HepG2 (cell line): ENCODE results near the gene SIN3A. TPM values are rescaled to one million over a fixed set of nuclear protein-coding genes. Genes with fewer than 3 reads are reported as not detected.

Experiments
- BRD4 ChIP-seq: sonication (generic); formaldehyde crosslinking; IDR thresholded peaks from 2 replicates; pipeline ENCODE4 v1.4.0; 2020; ENCODE audit warnings: missing genetic modification reagents
- HOXA3 ChIP-seq: sonication (generic); formaldehyde crosslinking; IDR thresholded peaks from 2 replicates; pipeline ENCODE4 v1.5.0; 2020; ENCODE audit warnings: missing genetic modification reagents
- JARID2 ChIP-seq: sonication (generic); formaldehyde crosslinking; IDR thresholded peaks from 2 replicates; pipeline ENCODE4 v1.8.1; 2023; ENCODE audit warnings: missing genetic modification reagents, inconsistent platforms; ENCODE audit not compliant: insufficient replicate concordance
- KLF9 ChIP-seq: IDR thresholded peaks from 2 replicates; pipeline ENCODE4 v1.6.1; 2016; ENCODE audit warnings: low read depth
- RFX5 ChIP-seq: IDR thresholded peaks from 2 replicates; pipeline ENCODE4 v1.6.1; 2011; ENCODE audit warnings: low read depth, low read length, improper control_type of control experiment
- SAFB2 ChIP-seq: sonication (generic); formaldehyde crosslinking; IDR thresholded peaks from 2 replicates; pipeline ENCODE4 v1.5.1; 2020; ENCODE audit warnings: missing genetic modification reagents, low read depth, mild to moderate bottlenecking, borderline replicate concordance
- SNAPC2 ChIP-seq: sonication (generic); formaldehyde crosslinking; IDR thresholded peaks from 2 replicates; pipeline ENCODE4 v1.8.1; 2022; ENCODE audit warnings: mild to moderate bottlenecking, missing genetic modification reagents
- SP2 ChIP-seq: sonication (generic); formaldehyde crosslinking; IDR thresholded peaks from 2 replicates; pipeline ENCODE4 v1.5.1; 2020; ENCODE audit warnings: mild to moderate bottlenecking, missing genetic modification reagents
- ZFP37 ChIP-seq: sonication (generic); formaldehyde crosslinking; IDR thresholded peaks from 2 replicates; pipeline ENCODE4 v1.4.0; 2020; ENCODE audit warnings: missing genetic modification reagents, borderline replicate concordance
- ZMYM3 ChIP-seq: sonication (generic); formaldehyde crosslinking; IDR thresholded peaks from 2 replicates; pipeline ENCODE4 v1.5.1; 2020; ENCODE audit warnings: mild to moderate bottlenecking, missing genetic modification reagents
- ZNF205 ChIP-seq: IDR thresholded peaks from 2 replicates; pipeline ENCODE4 v1.6.1; 2018; ENCODE audit warnings: missing biosample characterization, missing genetic modification reagents
- ZNF337 ChIP-seq: sonication (generic); formaldehyde crosslinking; IDR thresholded peaks from 2 replicates; pipeline ENCODE4 v1.5.1; 2020; ENCODE audit warnings: missing genetic modification reagents, low read depth, mild to moderate bottlenecking, borderline replicate concordance
- ZNF562 ChIP-seq: sonication (generic); formaldehyde crosslinking; IDR thresholded peaks from 2 replicates; pipeline ENCODE4 v1.8.0; 2022; ENCODE audit warnings: missing genetic modification reagents, borderline replicate concordance
- ZNF678 ChIP-seq: sonication (generic); formaldehyde crosslinking; IDR thresholded peaks from 2 replicates; pipeline ENCODE4 v1.4.0; 2020; ENCODE audit warnings: mild to moderate bottlenecking, missing genetic modification reagents
- ZNF737 ChIP-seq: sonication (generic); formaldehyde crosslinking; IDR thresholded peaks from 2 replicates; pipeline ENCODE4 v1.5.0; 2020; ENCODE audit warnings: missing genetic modification reagents, mild to moderate bottlenecking, borderline replicate concordance
- polyA plus RNA-seq, 8 experiments: library from polyadenylated mRNA; depleted of rRNA in 3 of 8; stranded (reverse) in 7 of 8; unstranded in 1 of 8; fragments of >200 nt; fragmentation: Illumina TruSeq in 4 of 8; extraction: Trizol in 4 of 8; gene quantifications; 2 replicates each; pipeline versions ENCODE4 v1.2.1 to v1.2.3, GENCODE V29; 2011 to 2016; ENCODE audit warnings: low read depth in 4 of 8, missing spikeins in 1 of 8, mixed read lengths in 1 of 8; ENCODE audit not compliant: insufficient read depth in 1 of 8
- total RNA-seq, 5 experiments: library from RNA; depleted of rRNA; stranded (reverse); fragments of >200 nt; fragmentation: Illumina TruSeq; extraction: Trizol; gene quantifications; 2 replicates each; pipeline ENCODE4 v1.2.3, GENCODE V29; 2016; ENCODE audit warnings: low read depth in 1 of 5
- TF ChIP-seq, protein P1 (sequence below): sonication (generic); formaldehyde crosslinking; IDR thresholded peaks from 2 replicates; pipeline ENCODE4 v1.5.0; 2020; ENCODE audit warnings: missing genetic modification reagents, mild to moderate bottlenecking, borderline replicate concordance
- TF ChIP-seq, protein P2 (sequence below): sonication (generic); formaldehyde crosslinking; IDR thresholded peaks from 2 replicates; pipeline ENCODE4 v1.4.0; 2020; ENCODE audit warnings: missing genetic modification reagents
- TF ChIP-seq, protein P3 (sequence below): sonication (generic); formaldehyde crosslinking; IDR thresholded peaks from 2 replicates; pipeline ENCODE4 v1.5.0; 2020; ENCODE audit warnings: missing genetic modification reagents
- TF ChIP-seq, protein P4 (sequence below): sonication (generic); formaldehyde crosslinking; IDR thresholded peaks from 2 replicates; pipeline ENCODE4 v1.4.0; 2020; ENCODE audit warnings: missing genetic modification reagents, mild to moderate bottlenecking, borderline replicate concordance
- TF ChIP-seq, protein P5 (sequence below): sonication (generic); formaldehyde crosslinking; IDR thresholded peaks from 2 replicates; pipeline ENCODE4 v1.8.1; 2023; ENCODE audit warnings: mild to moderate bottlenecking, moderate library complexity, missing genetic modification reagents
- TF ChIP-seq, protein P6 (sequence below): sonication (generic); formaldehyde crosslinking; IDR thresholded peaks from 2 replicates; pipeline ENCODE4 v1.8.1; 2023; ENCODE audit warnings: missing genetic modification reagents, mild to moderate bottlenecking, borderline replicate concordance

SIN3A gene
- total and polyA plus RNA-seq, 2 of the 13 experiments (the other 11 are each of a cell fraction or from before 2014, with no cell fraction given), result 16.1 to 28.1 TPM

DNA sequence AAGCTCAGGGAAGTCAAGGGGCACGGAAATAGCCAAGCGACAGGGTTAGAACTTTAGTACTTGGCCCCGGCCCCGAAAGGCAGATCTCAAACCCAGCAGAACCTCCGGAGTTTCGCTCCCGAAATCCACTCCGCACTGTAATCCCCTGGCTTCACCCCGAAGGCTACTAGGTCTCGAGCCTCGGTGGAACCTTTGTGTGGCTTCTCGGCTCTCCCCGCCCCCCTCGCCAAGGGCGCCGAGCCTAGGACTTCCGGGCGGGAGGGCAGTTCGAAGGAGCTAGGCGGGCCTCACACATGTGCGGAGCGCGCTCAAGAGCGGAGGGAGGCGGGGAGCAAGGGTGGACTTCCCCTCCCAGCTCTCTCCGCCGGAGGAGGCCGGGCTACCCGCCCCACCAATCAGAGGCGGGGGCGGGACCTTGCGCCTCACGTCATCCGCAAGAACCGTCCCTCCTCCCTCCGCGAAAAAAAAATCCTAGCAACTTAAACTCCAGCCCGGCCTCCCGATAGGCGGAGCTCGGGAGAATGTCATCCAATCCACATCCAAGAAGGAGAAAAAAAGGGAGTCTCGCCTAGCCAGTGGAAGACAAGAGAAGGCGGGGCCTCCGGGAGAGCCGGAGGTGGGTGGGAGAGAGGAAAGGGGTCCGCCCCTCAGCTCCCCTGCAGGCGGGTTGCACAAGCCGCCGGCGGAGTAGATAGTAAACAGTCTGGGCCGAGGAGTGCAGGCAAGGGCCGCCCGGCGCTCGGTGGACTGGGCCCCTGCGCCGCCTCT is 2.4 kb upstream of the SIN3A start (continued):
- TF ChIP-seq, protein P1, sequence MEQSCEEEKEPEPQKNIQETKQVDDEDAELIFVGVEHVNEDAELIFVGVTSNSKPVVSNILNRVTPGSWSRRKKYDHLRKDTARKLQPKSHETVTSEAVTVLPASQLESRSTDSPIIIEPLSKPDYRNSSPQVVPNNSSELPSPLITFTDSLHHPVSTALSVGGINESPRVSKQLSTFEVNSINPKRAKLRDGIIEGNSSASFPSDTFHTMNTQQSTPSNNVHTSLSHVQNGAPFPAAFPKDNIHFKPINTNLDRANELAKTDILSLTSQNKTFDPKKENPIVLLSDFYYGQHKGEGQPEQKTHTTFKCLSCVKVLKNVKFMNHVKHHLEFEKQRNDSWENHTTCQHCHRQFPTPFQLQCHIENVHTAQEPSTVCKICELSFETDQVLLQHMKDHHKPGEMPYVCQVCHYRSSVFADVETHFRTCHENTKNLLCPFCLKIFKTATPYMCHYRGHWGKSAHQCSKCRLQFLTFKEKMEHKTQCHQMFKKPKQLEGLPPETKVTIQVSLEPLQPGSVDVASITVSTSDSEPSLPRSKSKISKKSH (CRISPR knock-in tag), result 0 out of 2 replicates have a peak, but pooled peaks have one; percentile 58
- TF ChIP-seq ZNF562 (CRISPR knock-in tag) (no peak), SAFB2 (CRISPR knock-in tag) (no peak), JARID2 (CRISPR knock-in tag) (no peak), RFX5 (peak; percentile 71), ZMYM3 (CRISPR knock-in tag) (0 out of 2 replicates have a peak, but pooled peaks have one; percentile 48), ZNF678 (no peak), ZNF205 (no peak; the same call in 1 of the 2 replicates), SP2 (CRISPR knock-in tag) (peak; percentile 85), SNAPC2 (peak; percentile 91; the same call in 1 of the 2 replicates), ZNF737 (CRISPR knock-in tag) (no peak), HOXA3 (CRISPR knock-in tag) (peak; percentile 65; the same call in 1 of the 2 replicates), KLF9 (CRISPR knock-in tag) (no peak; the same call in 1 of the 2 replicates), BRD4 (CRISPR knock-in tag) (0 out of 2 replicates have a peak, but pooled peaks have one; percentile 22), ZNF337 (CRISPR knock-in tag) (no peak), ZFP37 (CRISPR knock-in tag) (no peak)
- TF ChIP-seq, protein P2, sequence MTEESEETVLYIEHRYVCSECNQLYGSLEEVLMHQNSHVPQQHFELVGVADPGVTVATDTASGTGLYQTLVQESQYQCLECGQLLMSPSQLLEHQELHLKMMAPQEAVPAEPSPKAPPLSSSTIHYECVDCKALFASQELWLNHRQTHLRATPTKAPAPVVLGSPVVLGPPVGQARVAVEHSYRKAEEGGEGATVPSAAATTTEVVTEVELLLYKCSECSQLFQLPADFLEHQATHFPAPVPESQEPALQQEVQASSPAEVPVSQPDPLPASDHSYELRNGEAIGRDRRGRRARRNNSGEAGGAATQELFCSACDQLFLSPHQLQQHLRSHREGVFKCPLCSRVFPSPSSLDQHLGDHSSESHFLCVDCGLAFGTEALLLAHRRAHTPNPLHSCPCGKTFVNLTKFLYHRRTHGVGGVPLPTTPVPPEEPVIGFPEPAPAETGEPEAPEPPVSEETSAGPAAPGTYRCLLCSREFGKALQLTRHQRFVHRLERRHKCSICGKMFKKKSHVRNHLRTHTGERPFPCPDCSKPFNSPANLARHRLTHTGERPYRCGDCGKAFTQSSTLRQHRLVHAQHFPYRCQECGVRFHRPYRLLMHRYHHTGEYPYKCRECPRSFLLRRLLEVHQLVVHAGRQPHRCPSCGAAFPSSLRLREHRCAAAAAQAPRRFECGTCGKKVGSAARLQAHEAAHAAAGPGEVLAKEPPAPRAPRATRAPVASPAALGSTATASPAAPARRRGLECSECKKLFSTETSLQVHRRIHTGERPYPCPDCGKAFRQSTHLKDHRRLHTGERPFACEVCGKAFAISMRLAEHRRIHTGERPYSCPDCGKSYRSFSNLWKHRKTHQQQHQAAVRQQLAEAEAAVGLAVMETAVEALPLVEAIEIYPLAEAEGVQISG (CRISPR knock-in tag), result peak; percentile 82
- TF ChIP-seq, protein P3, sequence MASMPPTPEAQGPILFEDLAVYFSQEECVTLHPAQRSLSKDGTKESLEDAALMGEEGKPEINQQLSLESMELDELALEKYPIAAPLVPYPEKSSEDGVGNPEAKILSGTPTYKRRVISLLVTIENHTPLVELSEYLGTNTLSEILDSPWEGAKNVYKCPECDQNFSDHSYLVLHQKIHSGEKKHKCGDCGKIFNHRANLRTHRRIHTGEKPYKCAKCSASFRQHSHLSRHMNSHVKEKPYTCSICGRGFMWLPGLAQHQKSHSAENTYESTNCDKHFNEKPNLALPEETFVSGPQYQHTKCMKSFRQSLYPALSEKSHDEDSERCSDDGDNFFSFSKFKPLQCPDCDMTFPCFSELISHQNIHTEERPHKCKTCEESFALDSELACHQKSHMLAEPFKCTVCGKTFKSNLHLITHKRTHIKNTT (CRISPR knock-in tag), result no peak
- TF ChIP-seq, protein P4, sequence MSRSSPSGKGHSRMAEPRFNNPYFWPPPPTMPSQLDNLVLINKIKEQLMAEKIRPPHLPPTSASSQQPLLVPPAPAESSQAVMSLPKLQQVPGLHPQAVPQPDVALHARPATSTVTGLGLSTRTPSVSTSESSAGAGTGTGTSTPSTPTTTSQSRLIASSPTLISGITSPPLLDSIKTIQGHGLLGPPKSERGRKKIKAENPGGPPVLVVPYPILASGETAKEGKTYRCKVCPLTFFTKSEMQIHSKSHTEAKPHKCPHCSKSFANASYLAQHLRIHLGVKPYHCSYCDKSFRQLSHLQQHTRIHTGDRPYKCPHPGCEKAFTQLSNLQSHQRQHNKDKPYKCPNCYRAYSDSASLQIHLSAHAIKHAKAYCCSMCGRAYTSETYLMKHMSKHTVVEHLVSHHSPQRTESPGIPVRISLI (CRISPR knock-in tag), result peak; percentile 99
- TF ChIP-seq, protein P5, sequence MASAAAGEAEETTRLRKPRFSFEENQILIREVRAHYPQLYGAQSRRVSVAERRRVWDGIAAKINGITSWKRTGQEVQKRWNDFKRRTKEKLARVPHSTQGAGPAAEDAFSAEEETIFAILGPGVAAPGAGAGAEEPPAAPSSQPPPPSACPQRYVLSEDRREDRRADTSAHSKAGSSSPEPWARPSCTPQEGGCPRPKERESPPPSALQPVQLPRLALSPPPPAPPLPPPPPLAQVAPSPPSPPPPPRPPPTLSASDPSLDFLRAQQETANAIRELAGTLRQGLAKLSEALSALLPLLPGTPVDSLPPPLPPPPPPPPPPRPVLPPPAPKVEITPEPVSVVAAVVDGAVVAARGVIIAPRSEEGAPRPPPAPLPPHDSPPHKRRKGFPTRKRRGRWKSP (CRISPR knock-in tag), result peak; percentile 62; the same call in 1 of the 2 replicates
- TF ChIP-seq, protein P6, sequence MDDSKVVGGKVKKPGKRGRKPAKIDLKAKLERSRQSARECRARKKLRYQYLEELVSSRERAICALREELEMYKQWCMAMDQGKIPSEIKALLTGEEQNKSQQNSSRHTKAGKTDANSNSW, result no peak
